Heart left ventricle (tissue), 13 donors: ENCODE measurements around the gene ROBO1.

Experiments used
- CTCF ChIP-seq, 12 donors: fragments of 200-600 bp; sonication (generic) in 4 of 12; IDR thresholded peaks; one replicate each; pipeline versions ENCODE4 v1.5.0 to v1.8.0; 2018 to 2022; ENCODE audit warnings: antibody characterized with exemption in 12 of 12, mild to moderate bottlenecking in 5 of 12
- POLR2A ChIP-seq, 2 donors: fragments of 450-650 bp; IDR thresholded peaks; one replicate each; pipeline ENCODE4 v1.6.1; 2017; ENCODE audit warnings: antibody characterized with exemption in 2 of 2, mild to moderate bottlenecking in 2 of 2, moderate library complexity in 2 of 2
- donor health status: ischemic (EF 13 %, LVEDD 7.1; RV severe dilation, severe dysfunction).
- donor health status: DM: no; HTN: yes; CAD: no.
- donor health status: DM: no; HTN: no; CAD: no.
- donor health status: ischemic (EF 25% LVEDD 6.9; RV normal size, moderate dysfunction).
- donor health status: ischemic (EF 25% LVEDD 5.7; RV mildly dilated, moderate dysfunction).
- donor health status: ischemic (EF 35%, LVEDD 5.7; RV mildly dilated, moderate dysfunction).
- donor health status: nonischemic (EF 11% LVEDD 7.7; RV severe dilation, severe dysfunction).
- donor health status: DM: yes; HTN: yes; CAD: no.
- donor health status: PGD.
- donor health status: ischemic (EF 29% LVEDD 5.4; RV normal size, mild dysfunction).
- donor health status: nonischemic (EF 23%, LVEDD 6.1; RV moderate dilation, normal function).

- TF ChIP-seq CTCF (IDR thresholded peaks at IDR 0.05) (no peak), POLR2A (IDR thresholded peaks at IDR 0.05) (no peak)
Measured at GRCh38 chr3:78728406-78729145, 1039.2 kb downstream of the ROBO1 start.
